Fibroblast of the conjunctiva (primary cell): ENCODE data around the gene SLC4A8.

Experiments
- DNase-seq: peaks from one replicate; pipeline ENCODE4 v3.0.0-alpha.2; 2010; ENCODE audit warnings: low read depth

SLC4A8 gene

GRCh38 chr12:51424662-51425539, at the start of gene SLC4A8:
Gene SLC4A8 (plus strand): TSS chr12:51424831. CDS start chr12:51424988, 157 bp downstream.
- peak; percentile 69 for DNase-seq

DNA sequence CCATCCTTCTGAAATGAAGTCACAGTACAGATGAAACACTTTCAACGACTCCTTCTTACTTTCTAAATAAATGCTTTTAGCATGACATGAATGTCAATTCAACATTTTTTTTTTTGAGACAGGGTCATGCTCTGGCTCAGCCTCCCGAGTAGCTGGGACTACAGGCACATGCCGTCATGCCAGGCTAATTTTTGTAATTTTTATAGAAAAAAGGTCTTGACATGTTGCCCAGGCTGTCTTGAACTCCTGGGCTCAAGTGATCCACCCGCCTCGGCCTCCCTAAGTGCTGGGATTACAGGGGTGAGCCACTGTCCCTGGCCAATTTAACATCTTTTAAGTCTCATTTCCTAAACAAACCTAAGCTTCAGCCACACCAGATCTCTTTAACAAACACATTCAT, 49.8 kb upstream of the SLC4A8 start:
- no peak for DNase-seq

DNA sequence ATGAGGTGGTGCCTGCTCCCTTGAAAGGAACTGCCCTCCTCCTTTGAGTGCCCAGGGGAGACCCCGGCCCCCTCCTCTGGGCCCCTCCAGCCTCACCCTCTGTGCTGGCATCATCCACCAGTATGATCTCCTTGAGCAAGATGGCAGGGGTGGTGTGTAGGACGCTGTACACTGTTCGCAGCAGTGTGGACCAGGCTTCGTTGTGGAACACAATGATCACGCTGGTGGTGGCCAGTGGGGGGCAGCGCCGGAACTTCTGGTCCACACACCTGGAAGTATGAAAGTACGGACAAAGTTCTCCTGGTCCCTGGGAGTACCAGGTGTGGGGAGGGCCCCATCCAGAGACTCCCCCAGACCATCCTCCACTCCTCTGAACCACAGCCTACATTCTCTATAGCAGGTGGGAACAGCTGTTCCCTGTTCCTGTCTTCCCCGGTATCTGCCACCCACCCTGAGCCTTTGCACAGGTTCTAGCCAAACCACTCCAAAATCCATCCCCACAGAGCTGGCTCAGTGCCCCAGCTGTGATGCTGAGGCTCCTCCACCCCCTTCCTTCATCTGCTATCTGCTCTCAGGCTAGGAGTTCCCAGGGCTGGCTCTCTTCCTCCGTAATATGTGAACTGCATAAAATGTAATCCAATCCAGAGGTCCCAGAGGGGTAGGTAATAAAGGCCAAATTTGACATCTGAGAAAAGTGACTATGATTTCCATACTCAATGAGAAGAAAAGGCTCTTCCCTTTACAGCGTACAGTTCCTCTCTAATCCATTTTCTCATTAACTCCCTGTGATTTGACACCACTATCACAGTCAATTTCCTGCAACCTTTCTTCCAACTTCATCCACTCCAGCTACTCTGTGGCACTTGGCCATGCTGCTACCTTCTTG, 47.3 kb upstream of the SLC4A8 start:
- DNase-seq: no peak

DNA sequence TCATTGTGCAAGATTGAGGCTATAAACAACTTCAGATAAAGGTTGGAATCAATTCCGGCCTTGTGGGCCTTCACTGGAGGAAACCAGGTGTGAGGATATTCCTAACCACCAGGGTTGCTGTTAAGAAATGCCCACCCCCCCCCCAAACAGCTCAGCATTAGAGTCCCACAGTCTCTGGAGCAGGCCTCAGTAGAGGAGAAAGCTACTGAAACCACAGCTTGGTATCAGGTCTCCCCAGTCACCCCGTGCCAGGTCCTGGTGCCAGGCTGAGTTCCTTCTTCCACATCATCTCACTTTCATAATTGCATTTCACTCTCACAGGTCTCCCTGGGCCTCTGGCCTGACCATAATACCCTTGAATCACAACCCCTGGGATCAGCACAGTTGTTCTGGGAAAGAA, 45.9 kb upstream of the SLC4A8 start:
- DNase-seq: no peak

GRCh38 chr12:51379571-51379970, 45.1 kb upstream of the SLC4A8 start:
- DNase-seq: no peak

DNA sequence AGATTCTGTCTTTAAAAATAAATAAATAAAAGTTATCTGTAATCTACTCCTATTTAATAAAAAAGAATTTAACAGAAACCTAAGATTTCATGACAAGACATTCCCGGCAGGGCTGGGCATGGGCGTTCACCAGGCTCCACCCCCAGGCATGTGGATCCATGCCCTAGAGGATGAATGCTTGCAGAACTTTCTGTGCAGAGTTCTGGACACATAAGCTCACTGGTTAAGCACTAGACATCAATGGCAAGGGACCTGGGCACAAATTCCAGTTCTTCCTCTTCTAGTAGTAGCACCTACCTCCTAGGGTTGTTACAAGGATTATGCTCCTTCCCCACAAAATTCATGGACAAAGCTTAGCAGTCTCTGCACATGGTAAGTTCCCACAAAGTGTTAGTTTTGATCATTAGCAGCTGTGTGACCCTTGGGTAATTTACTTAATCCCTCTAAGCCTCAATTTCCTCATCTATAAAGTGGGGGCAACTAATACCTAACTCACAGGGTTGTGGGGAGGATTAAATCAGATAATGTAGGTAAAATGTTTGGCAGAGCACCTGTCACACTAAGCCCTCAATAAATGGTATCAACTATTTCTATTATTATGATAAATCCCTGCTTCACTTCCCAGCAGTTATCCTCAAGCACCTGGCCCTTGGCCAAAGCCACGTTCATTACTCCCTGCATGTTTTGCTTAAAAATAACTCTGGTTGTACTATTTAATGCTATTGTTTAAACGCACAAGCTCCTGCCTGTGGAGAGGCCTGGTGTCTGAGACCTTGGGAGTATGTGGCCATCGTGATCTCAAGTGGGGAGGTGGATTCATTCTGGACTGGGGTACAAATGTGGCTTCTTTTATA, 43.2 kb upstream of the SLC4A8 start:
- no peak for DNase-seq

- no peak for DNase-seq
These were observed 42.5 kb upstream of the SLC4A8 start for GRCh38 chr12:51382173-51382572.

DNA sequence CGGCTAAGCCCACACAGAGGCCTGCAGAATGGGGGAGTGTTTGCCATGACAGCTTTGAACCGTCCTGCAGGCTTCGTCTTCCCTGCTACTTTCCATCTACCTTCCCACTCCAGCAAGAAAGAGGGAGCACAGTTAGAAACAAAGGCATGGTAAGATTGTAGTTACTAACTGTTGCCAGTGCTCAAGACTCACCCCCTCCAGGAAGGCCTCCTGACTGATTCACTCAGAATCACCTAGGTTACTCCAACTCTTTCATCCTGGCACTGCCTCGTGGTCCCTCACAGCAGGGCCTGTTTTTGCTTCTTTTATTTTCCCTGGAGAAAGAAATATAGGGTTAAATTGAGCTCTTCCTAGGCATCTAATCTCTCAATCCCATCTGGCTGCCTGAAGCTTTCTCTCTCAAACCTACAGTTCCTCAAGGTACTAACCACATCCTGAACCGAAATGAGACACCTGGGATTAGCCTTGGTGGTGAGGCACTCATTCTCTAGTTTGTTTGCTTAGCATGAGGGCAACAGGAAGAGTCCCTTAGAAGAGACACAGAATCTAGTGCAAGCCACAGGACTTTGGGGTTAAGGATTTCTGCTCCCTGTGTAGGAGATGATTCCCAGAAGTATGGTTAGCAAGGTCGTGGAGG, 41.2 kb upstream of the SLC4A8 start:
- DNase-seq: no peak

DNA sequence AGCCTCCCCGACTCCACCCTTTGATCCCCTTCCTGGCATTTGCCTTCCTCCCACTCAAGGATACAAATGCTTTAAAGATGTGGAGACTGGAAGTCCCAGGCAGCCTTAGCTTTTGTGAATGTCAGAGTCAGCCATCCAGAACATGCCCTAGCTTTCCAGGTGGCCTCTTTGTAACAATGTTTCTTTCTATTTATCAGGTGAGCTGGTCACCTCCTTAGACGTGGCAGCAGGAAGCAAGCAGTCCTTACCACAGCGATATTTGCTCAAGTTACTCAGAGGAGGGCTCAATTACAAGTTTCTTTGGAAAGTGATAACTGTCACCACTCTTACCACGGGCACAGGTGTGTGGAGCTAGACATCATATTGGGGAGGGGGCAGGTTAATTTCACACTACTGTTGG, 38.3 kb upstream of the SLC4A8 start:
- DNase-seq: no peak

- peak; percentile 53 for DNase-seq
These were observed 36.4 kb upstream of the SLC4A8 start for GRCh38 chr12:51388069-51388799.

DNA sequence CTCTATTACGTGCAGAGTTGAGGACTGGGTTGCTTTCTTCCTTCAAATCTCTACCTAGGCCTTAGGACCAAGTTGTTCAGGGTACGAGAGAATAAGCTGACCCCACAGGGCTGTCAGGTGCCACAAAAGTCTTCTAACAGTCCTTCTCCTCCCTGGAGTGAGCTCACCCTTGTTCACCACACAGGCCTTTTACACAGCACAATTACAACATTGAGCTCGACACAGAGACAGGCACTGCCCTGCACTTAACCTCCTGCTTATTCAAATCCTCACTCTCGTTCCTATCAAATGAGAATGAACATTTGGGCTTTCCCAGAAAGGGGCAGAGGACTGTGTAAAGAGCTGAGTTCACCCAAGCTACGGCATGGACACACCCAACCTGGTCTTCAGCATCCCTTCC, 35.8 kb upstream of the SLC4A8 start:
- no peak for DNase-seq

DNA sequence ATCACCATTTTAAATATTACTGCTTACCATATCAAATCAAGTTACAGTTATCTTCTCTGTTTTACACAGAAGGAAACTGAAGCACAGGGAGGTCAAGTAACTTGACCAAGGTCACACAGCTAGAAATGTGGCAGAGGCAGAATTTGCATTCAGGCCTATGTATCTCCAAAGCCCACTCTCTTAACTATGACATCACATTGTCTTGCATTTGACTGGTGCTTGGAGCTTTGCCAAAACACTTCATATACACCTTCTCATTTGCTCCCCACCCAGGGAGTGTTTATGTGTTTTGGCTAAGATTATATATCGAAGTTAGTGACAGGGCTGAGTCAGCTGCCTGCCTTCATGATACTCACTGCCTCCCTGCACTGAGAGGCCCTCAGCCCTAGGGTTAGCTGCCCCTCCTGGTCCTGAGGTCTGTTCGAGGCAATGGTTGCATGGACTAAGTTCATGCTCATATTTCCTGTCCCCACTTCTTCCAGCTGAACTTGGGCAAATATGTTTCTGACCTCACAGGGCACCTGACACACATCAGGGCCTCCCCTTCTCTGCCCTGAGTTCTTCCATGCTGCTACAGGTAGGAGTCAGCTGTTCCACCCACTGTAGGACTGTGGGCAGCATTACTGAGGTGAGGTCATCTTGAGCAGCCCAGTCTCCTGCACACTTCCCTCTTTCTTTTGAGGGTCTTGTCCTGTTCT, 35.2 kb upstream of the SLC4A8 start:
- DNase-seq: no peak

DNA sequence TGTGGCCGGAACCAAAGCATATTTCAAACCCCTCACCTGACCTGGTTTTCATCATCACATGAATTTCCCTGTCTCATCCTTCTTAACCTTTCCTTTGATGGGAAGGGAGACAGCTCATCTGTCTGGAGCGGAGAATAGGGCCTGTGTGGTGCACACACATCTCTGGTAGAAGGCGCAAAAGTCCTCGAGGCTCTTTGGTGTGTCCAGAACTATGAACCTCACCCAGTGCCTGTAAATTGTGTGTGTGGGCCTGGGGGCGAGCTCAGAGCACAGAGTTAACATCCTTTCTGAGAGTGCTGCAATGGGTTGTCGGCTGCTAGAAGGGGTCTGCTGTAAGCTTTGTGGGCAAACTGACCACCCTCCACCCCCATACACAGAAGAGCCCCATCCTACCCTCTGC, 34.2 kb upstream of the SLC4A8 start:
- DNase-seq: no peak

- DNase-seq: no peak
These were observed 33.7 kb upstream of the SLC4A8 start for GRCh38 chr12:51390891-51391282.

GRCh38 chr12:51391283-51392123, 33.1 kb upstream of the SLC4A8 start, which contains the start of gene GALNT6:
Gene GALNT6 (minus strand): TSS chr12:51391406. CDS start chr12:51379781, 11,625 bp downstream.
- DNase-seq: no peak

DNA sequence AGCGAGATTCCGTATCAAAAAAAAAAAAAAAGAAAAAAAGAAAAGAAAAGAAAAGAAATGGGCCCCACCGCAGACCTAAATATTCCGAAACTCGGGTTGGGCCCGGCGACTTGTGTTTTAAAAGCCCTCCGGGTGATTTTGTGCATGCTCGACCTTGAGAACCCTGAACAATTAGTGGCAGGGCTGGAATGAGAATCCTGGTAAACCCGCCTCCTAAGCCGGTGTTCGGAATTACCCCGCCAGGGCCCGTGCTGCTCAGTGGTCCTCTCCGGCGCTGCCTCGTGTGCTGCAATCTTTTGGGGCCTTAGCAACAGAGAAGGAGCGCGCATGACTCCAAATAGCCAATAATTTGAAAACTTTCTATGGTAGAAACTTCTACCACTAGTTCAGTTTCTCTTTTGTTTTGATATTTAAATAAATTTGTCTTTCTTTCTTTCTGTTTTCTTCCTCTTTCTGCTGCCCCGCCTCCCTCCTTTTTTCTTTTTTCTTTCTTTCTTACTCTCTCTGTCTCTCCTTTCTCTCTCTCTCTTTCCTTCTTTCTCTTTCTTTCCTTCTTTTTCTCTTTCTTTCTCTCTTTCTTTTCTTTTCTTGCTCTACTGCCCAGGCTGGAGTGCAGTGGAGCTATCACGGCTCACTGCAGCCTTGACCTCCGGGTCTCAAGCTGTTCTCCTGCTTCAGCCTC, 31.9 kb upstream of the SLC4A8 start:
- DNase-seq: no peak

- DNase-seq: no peak
These were observed 30.7 kb upstream of the SLC4A8 start for GRCh38 chr12:51393676-51394545.
